OCI-LY3 (cell line): ENCODE measurements around the gene FCHSD2.

Experiments
- H2AFZ ChIP-seq: fragments of 200-600, 300-600 bp; shearing (Covaris generic); 2 replicates; pipeline ENCODE4 v1.6.0; 2014; ENCODE audit warnings: antibody characterized with exemption, low read depth, low read length
- H3K27ac ChIP-seq: fragments of 200-600, 300-600 bp; sonication (generic); 2 replicates; pipeline ENCODE4 v1.5.1; 2014; ENCODE audit warnings: mild to moderate bottlenecking, low read length, moderate library complexity, mixed read lengths
- H3K27me3 ChIP-seq: fragments of 200-600, 300-600 bp; sonication (generic); 2 replicates; pipeline ENCODE4 v1.6.1; 2014; ENCODE audit warnings: low read depth, low read length, mixed read lengths
- H3K36me3 ChIP-seq: fragments of 200-600, 300-600 bp; sonication (generic); replicated peaks from 2 replicates; pipeline ENCODE3; 2014; ENCODE audit warnings: low read depth, low read length, mixed read lengths
- H3K4me1 ChIP-seq: fragments of 300-600, 200-600 bp; sonication (generic); 2 replicates; pipeline ENCODE4 v1.6.1; 2014; ENCODE audit warnings: low read length, mixed read lengths
- H3K4me2 ChIP-seq: fragments of 200-600, 300-600 bp; sonication (generic); 2 replicates; pipeline ENCODE4 v1.6.1; 2014; ENCODE audit warnings: low read length, mixed read lengths
- H3K4me3 ChIP-seq: fragments of 300-600, 200-600 bp; sonication (generic); 2 replicates; pipeline ENCODE4 v1.5.1; 2014; ENCODE audit warnings: antibody characterized with exemption, mild to moderate bottlenecking, low read length, moderate library complexity
- H3K79me2 ChIP-seq: fragments of 300-600, 200-600 bp; shearing (Covaris generic); 2 replicates; pipeline ENCODE4 v1.6.1; 2014; ENCODE audit warnings: mild to moderate bottlenecking, low read length, mixed read lengths
- H3K9ac ChIP-seq: fragments of 300-600, 200-600 bp; shearing (Covaris generic); 2 replicates; pipeline ENCODE4 v1.6.0; 2014; ENCODE audit warnings: mild to moderate bottlenecking, low read length, moderate library complexity
- H3K9me3 ChIP-seq: fragments of 200-600, 300-600 bp; shearing (Covaris generic); 2 replicates; pipeline ENCODE4 v1.6.1; 2014; ENCODE audit warnings: low read length, mixed read lengths; ENCODE audit not compliant: insufficient read depth
- H4K20me1 ChIP-seq: fragments of 200-600, 300-600 bp; sonication (generic); 2 replicates; pipeline ENCODE4 v1.6.1; 2016; ENCODE audit warnings: low read length, mixed read lengths; ENCODE audit not compliant: insufficient read depth
- CTCF ChIP-seq: fragments of 200-600, 300-600 bp; sonication (generic); IDR thresholded peaks from 2 replicates; pipeline ENCODE4 v1.5.1; 2014; ENCODE audit warnings: antibody characterized with exemption, low read length, low read depth
- EZH2phosphoT487 ChIP-seq: fragments of 200-600 bp; shearing (Covaris generic); IDR thresholded peaks from 2 replicates; pipeline ENCODE4 v1.6.1; 2018; ENCODE audit warnings: antibody characterized with exemption, mixed run types, low read depth

The FCHSD2 gene

GRCh38 chr11:73149105-73149504 is 7.0 kb upstream of the FCHSD2 start:
- H3K36me3 ChIP-seq = peaks cover 3% of the 10 kb centered on the region
- peaks cover 69% of the 10 kb centered on the region for H3K79me2 ChIP-seq
- H3K9ac ChIP-seq = peak overlapping the region; percentile 81
- peak overlapping the region; percentile 50 for H3K4me2 ChIP-seq
- no peaks in the 10 kb centered on the region for H3K27me3 ChIP-seq
- no peak overlapping the region for H2AFZ ChIP-seq
- H3K9me3 ChIP-seq = no peaks in the 10 kb centered on the region; the same call in 1 of the 2 replicates
- peak overlapping the region; percentile 96 for H3K27ac ChIP-seq
- H3K4me1 ChIP-seq = peaks cover 97% of the 10 kb centered on the region
- TF ChIP-seq EZH2phosphoT487 = no peak
- no peak for TF ChIP-seq CTCF
- no peak overlapping the region for H3K4me3 ChIP-seq
- H4K20me1 ChIP-seq = no peaks in the 10 kb centered on the region

- Histone ChIP-seq H3K27ac (peak overlapping the region; percentile 96), H3K79me2 (peaks cover 75% of the 10 kb centered on the region), H3K27me3 (no peaks in the 10 kb centered on the region), H3K4me3 (no peak overlapping the region), H2AFZ (no peak overlapping the region), H4K20me1 (no peaks in the 10 kb centered on the region), H3K4me1 (peaks cover 97% of the 10 kb centered on the region), H3K9me3 (no peaks in the 10 kb centered on the region), H3K4me2 (peak overlapping the region; percentile 50), H3K9ac (peak overlapping the region; percentile 81), H3K36me3 (peaks cover 3% of the 10 kb centered on the region)
- no peak for TF ChIP-seq CTCF
- TF ChIP-seq EZH2phosphoT487 = no peak
These were observed 5.9 kb upstream of the FCHSD2 start for GRCh38 chr11:73147771-73148681.

GRCh38 chr11:73145986-73146575 is 4.0 kb upstream of the FCHSD2 start:
- TF ChIP-seq EZH2phosphoT487 = no peak
- peaks cover 4% of the 10 kb centered on the region for H3K36me3 ChIP-seq
- no peaks in the 10 kb centered on the region for H3K27me3 ChIP-seq
- H2AFZ ChIP-seq = no peak overlapping the region
- 0 out of 2 replicates have a peak overlapping the region, but pooled peaks have one; percentile 50 for H3K4me2 ChIP-seq
- peak overlapping the region; percentile 96 for H3K27ac ChIP-seq
- peak overlapping the region; percentile 81; the same call in 1 of the 2 replicates for H3K9ac ChIP-seq
- H3K79me2 ChIP-seq = peaks cover 85% of the 10 kb centered on the region
- no peaks in the 10 kb centered on the region for H3K9me3 ChIP-seq
- H4K20me1 ChIP-seq = no peaks in the 10 kb centered on the region
- H3K4me3 ChIP-seq = no peak overlapping the region
- H3K4me1 ChIP-seq = peaks cover 82% of the 10 kb centered on the region

- peak overlapping the region; percentile 98 for H3K27ac ChIP-seq
- no peak overlapping the region for H2AFZ ChIP-seq
- TF ChIP-seq EZH2phosphoT487 (no peak), CTCF (no peak; the same call in 1 of the 2 replicates)
- H3K4me2 ChIP-seq = peak overlapping the region; percentile 92
- H3K36me3 ChIP-seq = peaks cover 31% of the 10 kb centered on the region
- H3K9me3 ChIP-seq = no peaks in the 10 kb centered on the region
- H3K79me2 ChIP-seq = peaks cover 88% of the 10 kb centered on the region
- peak overlapping the region; percentile 71 for H3K4me3 ChIP-seq
- H3K9ac ChIP-seq = peak overlapping the region; percentile 91
- peaks cover 12% of the 10 kb centered on the region for H4K20me1 ChIP-seq
- peaks cover 66% of the 10 kb centered on the region for H3K4me1 ChIP-seq
- H3K27me3 ChIP-seq = no peaks in the 10 kb centered on the region
These were observed 1.2 kb upstream of the FCHSD2 start for GRCh38 chr11:73143126-73143838.
